A673 (cell line): ENCODE data around the gene GAL3ST2.

Experiments used
- CTCF ChIP-seq: fragments of 300-800, 200-600 bp; sonication (generic); conservative IDR thresholded peaks from 2 replicates; pipeline ENCODE4 v1.5.1; 2017; ENCODE audit warnings: low read depth, mild to moderate bottlenecking, antibody characterized with exemption, low read length, moderate library complexity, mixed read lengths
- EZH2 ChIP-seq: fragments of 200-600 bp; sonication (generic); IDR thresholded peaks from 2 replicates; pipeline ENCODE4 v1.6.1; 2017; ENCODE audit warnings: borderline replicate concordance, low read depth, mild to moderate bottlenecking, mixed read lengths, antibody characterized with exemption, low read length; ENCODE audit not compliant: poor library complexity, severe bottlenecking

GRCh38 chr2:241796610-241797138 lies 20.1 kb downstream of the GAL3ST2 start:
- TF ChIP-seq CTCF (no peak), EZH2 (no peak)
